HCT116 (cell line): ENCODE measurements around the gene RNU7-1. TPM values are rescaled to one million over a fixed set of nuclear protein-coding genes. Genes with fewer than 3 reads are reported as not detected.

Source experiments
- ATAC-seq: fragments of 200-7000 bp; cut with Tn5 transposase; 2 replicates; pipeline ENCODE4 v1.9.1; 2020; ENCODE audit warnings: mild to moderate bottlenecking, moderate library complexity
- BruUV-seq: library from RNA; stranded (reverse); fragments of 400-500 nt; replicated peaks from 2 replicates; lab custom pipeline; 2021; lab: Mats Ljungman, UMichigan
- CTCF ChIA-PET: fragments of 300-600 bp; sonication (Branson Sonifier 250); formaldehyde crosslinking; loops from one replicate; lab custom pipeline; 2021; ENCODE audit warnings: antibody characterized with exemption; lab: Charles Lee
- POLR2A ChIA-PET: fragments of 300-600, 350-600 bp; sonication (Branson Sonifier 250); formaldehyde crosslinking; loops from one replicate; lab custom pipeline; 2021; ENCODE audit warnings: antibody characterized with exemption; lab: Charles Lee
- RAD21 ChIA-PET, 2 experiments: fragments of 300-600 bp; sonication (Branson Sonifier 250); formaldehyde crosslinking; loops; one replicate each; lab custom pipeline; 2023; ENCODE audit warnings: low total read pairs in 2 of 2; ENCODE audit not compliant: uncharacterized antibody in 2 of 2, unreplicated experiment in 2 of 2, low non-redundant PET in 1 of 2; lab: Charles Lee
- DNase-seq: peaks from one replicate; pipeline ENCODE4 v3.0.0-alpha.2; 2010; ENCODE audit warnings: low read depth, low spot score
- H2AFZ ChIP-seq: fragments of 200-600 bp; shearing (Covaris generic), sonication (generic); 2 replicates; pipeline ENCODE4 v1.6.1; 2017; ENCODE audit warnings: low read depth, mixed run types, mixed read lengths, antibody characterized with exemption, low read length; ENCODE audit not compliant: poor library complexity, severe bottlenecking
- H3K27ac ChIP-seq: 2 replicates; pipeline ENCODE4 v1.5.1; 2012; ENCODE audit warnings: low read depth, low read length
- H3K27me3 ChIP-seq: fragments of 200-600 bp; sonication (generic); 2 replicates; pipeline ENCODE4 v1.6.1; 2016; ENCODE audit warnings: mixed run types, low read length, mixed read lengths; ENCODE audit not compliant: insufficient read depth
- H3K36me3 ChIP-seq, 2 experiments: fragments of 200-500 bp in 1 of 2; fragments of 200-600 bp in 1 of 2; sonication (Bioruptor generic) in 1 of 2; sonication (generic) in 1 of 2; 2 replicates each; pipeline versions ENCODE4 v1.5.1 to v1.6.1; 2014 to 2016; ENCODE audit warnings: low read length in 2 of 2, inconsistent platforms in 1 of 2, mixed read lengths in 1 of 2, mixed run types in 1 of 2; ENCODE audit not compliant: insufficient read depth in 2 of 2, control insufficient read depth in 1 of 2
- H3K4me1 ChIP-seq, 2 experiments: fragments of 200-600 bp in 1 of 2; sonication (generic) in 1 of 2; 2 replicates each; pipeline versions ENCODE4 v1.5.1 to v1.6.1; 2012 to 2017; ENCODE audit warnings: low read length in 2 of 2, inconsistent platforms in 1 of 2, mild to moderate bottlenecking in 1 of 2, mixed read lengths in 1 of 2, mixed run types in 1 of 2, moderate library complexity in 1 of 2; ENCODE audit not compliant: insufficient read depth in 2 of 2, control insufficient read depth in 1 of 2
- H3K4me2 ChIP-seq: fragments of 200-600 bp; sonication (generic); 2 replicates; pipeline ENCODE4 v1.6.1; 2017; ENCODE audit warnings: mixed run types, low read length, mixed read lengths
- H3K4me3 ChIP-seq, 2 experiments: fragments of 200-600 bp in 1 of 2; sonication (generic) in 1 of 2; replicated peaks in 1 of 2; 2 replicates each; pipeline ENCODE4 v1.5.1; 2011 to 2016; ENCODE audit warnings: low read length in 2 of 2, control low read depth in 1 of 2, low read depth in 1 of 2, mild to moderate bottlenecking in 1 of 2, mixed read lengths in 1 of 2, mixed run types in 1 of 2
- H3K79me2 ChIP-seq: fragments of 200-600 bp; sonication (generic); 2 replicates; pipeline ENCODE4 v1.6.1; 2017; ENCODE audit warnings: mild to moderate bottlenecking, mixed run types, low read length, moderate library complexity, mixed read lengths; ENCODE audit not compliant: insufficient read depth
- H3K9ac ChIP-seq: fragments of 200-600 bp; sonication (generic); 2 replicates; pipeline ENCODE4 v1.6.1; 2016; ENCODE audit warnings: low read length, mixed read lengths
- H3K9me2 ChIP-seq: fragments of 200-600 bp; sonication (generic), shearing (Covaris generic); 2 replicates; pipeline ENCODE4 v1.6.1; 2017; ENCODE audit warnings: mixed run types, mild to moderate bottlenecking, moderate library complexity; ENCODE audit not compliant: insufficient read depth
- H3K9me3 ChIP-seq, 2 experiments: fragments of 200-500 bp in 1 of 2; fragments of 200-600 bp in 1 of 2; sonication (Bioruptor generic) in 1 of 2; sonication (generic) in 1 of 2; 2 replicates each; pipeline ENCODE4 v1.6.1; 2014 to 2017; ENCODE audit warnings: low read length in 2 of 2, mixed read lengths in 2 of 2, inconsistent platforms in 1 of 2, low read depth in 1 of 2, mild to moderate bottlenecking in 1 of 2, mixed run types in 1 of 2, moderate library complexity in 1 of 2; ENCODE audit not compliant: control insufficient read depth in 1 of 2, insufficient read depth in 1 of 2
- H4K20me1 ChIP-seq: fragments of 200-600 bp; sonication (generic), shearing (Covaris generic); 2 replicates; pipeline ENCODE4 v1.6.1; 2017; ENCODE audit warnings: mixed run types, mild to moderate bottlenecking, moderate library complexity; ENCODE audit not compliant: insufficient read depth
- CEBPB ChIP-seq: IDR thresholded peaks from 2 replicates; pipeline ENCODE4 v1.6.1; 2012; ENCODE audit warnings: low read depth
- EGR1 ChIP-seq: IDR thresholded peaks from 2 replicates; pipeline ENCODE4 v1.6.1; 2012; ENCODE audit warnings: low read depth
- EZH2 ChIP-seq: fragments of 200-600 bp; sonication (generic); IDR thresholded peaks from 2 replicates; pipeline ENCODE4 v1.6.1; 2017; ENCODE audit warnings: antibody characterized with exemption, mixed run types
- JUND ChIP-seq: IDR thresholded peaks from 2 replicates; pipeline ENCODE4 v1.6.1; 2012
- POLR2AphosphoS5 ChIP-seq: IDR thresholded peaks from 2 replicates; pipeline ENCODE4 v1.6.1; 2011; ENCODE audit warnings: mild to moderate bottlenecking, low read depth, low read length, moderate library complexity
- RAD21 ChIP-seq: IDR thresholded peaks from 2 replicates; pipeline ENCODE4 v1.6.1; 2012; ENCODE audit warnings: low read depth, mild to moderate bottlenecking
- SIN3A ChIP-seq: IDR thresholded peaks from 2 replicates; pipeline ENCODE4 v1.6.1; 2012; ENCODE audit warnings: low read depth
- SP1 ChIP-seq: IDR thresholded peaks from 2 replicates; pipeline ENCODE4 v1.6.1; 2012; ENCODE audit warnings: low read depth
- SRF ChIP-seq: IDR thresholded peaks from 2 replicates; pipeline ENCODE4 v1.6.1; 2012; ENCODE audit warnings: low read depth
- TCF7L2 ChIP-seq: IDR thresholded peaks from 2 replicates; pipeline ENCODE4 v1.7.0; 2011; ENCODE audit warnings: borderline replicate concordance, inconsistent platforms; ENCODE audit not compliant: insufficient read depth, insufficient read length; ENCODE audit errors: extremely low read depth
- YY1 ChIP-seq: IDR thresholded peaks from 2 replicates; pipeline ENCODE4 v1.6.1; 2011; ENCODE audit warnings: low read length, low read depth, moderate library complexity, mild to moderate bottlenecking; ENCODE audit not compliant: insufficient replicate concordance; ENCODE audit errors: extremely low read depth
- ZFX ChIP-seq: fragments of 450-650 bp; IDR thresholded peaks from 2 replicates; pipeline ENCODE4 v1.6.1; 2017
- ZNF274 ChIP-seq: fragments of 200-500 bp; sonication (Bioruptor generic); IDR thresholded peaks from 2 replicates; pipeline ENCODE4 v1.6.1; 2014; ENCODE audit warnings: mild to moderate bottlenecking, low read depth, low read length, inconsistent platforms
- intact Hi-C: fragments of 100-400 bp; cut with micrococcal nuclease; formaldehyde crosslinking; loops from 2 replicates; pipeline ENCODE4 v1.10.0; 2022
- total RNA-seq: library from RNA; stranded (reverse); gene quantifications from one replicate; pipeline ENCODE4 v1.2.1, GENCODE V29; 2021; ENCODE audit not compliant: unreplicated experiment
- TF ChIP-seq, protein P1 (sequence below): IDR thresholded peaks from 2 replicates; pipeline ENCODE4 v1.6.1; 2012
- TF ChIP-seq, protein P2 (sequence below): IDR thresholded peaks from 2 replicates; pipeline ENCODE4 v1.6.1; 2012
- TF ChIP-seq, protein P3 (sequence below): IDR thresholded peaks from 2 replicates; pipeline ENCODE4 v1.6.1; 2011; ENCODE audit warnings: mild to moderate bottlenecking, low read length, moderate library complexity; ENCODE audit not compliant: insufficient replicate concordance; ENCODE audit errors: extremely low read depth
- TF ChIP-seq, protein P4 (sequence below), 3 experiments: fragments of 200-600 bp in 1 of 3; sonication (generic) in 1 of 3; IDR thresholded peaks in 2 of 3; conservative IDR thresholded peaks in 1 of 3; 2 replicates each; pipeline ENCODE4 v1.5.1; 2012 to 2017; ENCODE audit warnings: low read depth in 2 of 3, low read length in 2 of 3, antibody characterized with exemption in 1 of 3, borderline replicate concordance in 1 of 3, control low read depth in 1 of 3, mild to moderate bottlenecking in 1 of 3, mixed read lengths in 1 of 3, mixed run types in 1 of 3, moderate library complexity in 1 of 3; ENCODE audit not compliant: insufficient read depth in 1 of 3
- TF ChIP-seq, protein P5 (sequence below): IDR thresholded peaks from 2 replicates; pipeline ENCODE4 v1.6.1; 2012; ENCODE audit warnings: low read depth

RNU7-1 gene
- total RNA-seq, 1 experiment from 2014 or later = not detected

DNA sequence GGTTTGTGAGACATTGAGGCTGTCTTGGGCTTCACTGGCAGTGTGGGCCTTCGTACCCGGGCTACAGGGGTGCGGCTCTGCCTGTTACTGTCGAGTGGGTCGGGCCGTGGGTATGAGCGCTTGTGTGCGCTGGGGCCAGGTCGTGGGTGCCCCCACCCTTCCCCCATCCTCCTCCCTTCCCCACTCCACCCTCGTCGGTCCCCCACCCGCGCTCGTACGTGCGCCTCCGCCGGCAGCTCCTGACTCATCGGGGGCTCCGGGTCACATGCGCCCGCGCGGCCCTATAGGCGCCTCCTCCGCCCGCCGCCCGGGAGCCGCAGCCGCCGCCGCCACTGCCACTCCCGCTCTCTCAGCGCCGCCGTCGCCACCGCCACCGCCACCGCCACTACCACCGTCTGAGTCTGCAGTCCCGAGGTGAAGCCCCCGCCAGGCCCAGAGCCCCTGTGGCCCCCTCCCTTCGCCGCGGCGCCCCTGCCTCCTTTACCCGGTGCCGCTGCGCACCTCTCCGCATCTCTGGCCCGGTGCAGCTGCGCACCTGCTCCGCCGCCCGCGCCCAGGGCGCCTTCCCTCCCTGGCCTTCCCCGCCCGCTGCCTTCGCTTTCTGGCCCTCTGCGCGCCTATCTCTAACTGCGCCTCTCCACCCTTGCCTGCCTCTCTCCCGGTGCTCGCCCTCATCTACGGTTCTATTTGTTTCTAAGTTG lies 29.2 kb upstream of the RNU7-1 start, which contains the start of gene ENO2:
TSS of gene ENO2 (plus strand) at position 335 of the 701 bp plus-strand sequence. CDS start 1,253 bp downstream, outside the sequence.
- CTCF ChIA-PET = interaction anchor here (1.0 to 1.4 kb wide), 3 partner anchors 11 to 45 kb away, joined by 3 to 4 read pairs (median 3); no protein-coding TSS in a partner anchor
- POLR2A ChIA-PET = interaction anchor here (0.6 to 1.3 kb wide), 2 partner anchors 20 to 29 kb away, joined by 3 to 7 read pairs; partner anchors contain the start of genes C12orf57 and RNU7-1
- TF ChIP-seq ZFX = peak; percentile 55; the same call in 1 of the 2 replicates
- TF ChIP-seq SP1 = no peak; the same call in 1 of the 2 replicates
- TF ChIP-seq, protein P1, sequence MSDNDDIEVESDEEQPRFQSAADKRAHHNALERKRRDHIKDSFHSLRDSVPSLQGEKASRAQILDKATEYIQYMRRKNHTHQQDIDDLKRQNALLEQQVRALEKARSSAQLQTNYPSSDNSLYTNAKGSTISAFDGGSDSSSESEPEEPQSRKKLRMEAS = peak; percentile 62
- TF ChIP-seq, protein P2, sequence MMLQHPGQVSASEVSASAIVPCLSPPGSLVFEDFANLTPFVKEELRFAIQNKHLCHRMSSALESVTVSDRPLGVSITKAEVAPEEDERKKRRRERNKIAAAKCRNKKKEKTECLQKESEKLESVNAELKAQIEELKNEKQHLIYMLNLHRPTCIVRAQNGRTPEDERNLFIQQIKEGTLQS = no peak
- TF ChIP-seq SIN3A = peak; percentile 62
- peak; percentile 50 for TF ChIP-seq POLR2AphosphoS5
- TF ChIP-seq, protein P3, sequence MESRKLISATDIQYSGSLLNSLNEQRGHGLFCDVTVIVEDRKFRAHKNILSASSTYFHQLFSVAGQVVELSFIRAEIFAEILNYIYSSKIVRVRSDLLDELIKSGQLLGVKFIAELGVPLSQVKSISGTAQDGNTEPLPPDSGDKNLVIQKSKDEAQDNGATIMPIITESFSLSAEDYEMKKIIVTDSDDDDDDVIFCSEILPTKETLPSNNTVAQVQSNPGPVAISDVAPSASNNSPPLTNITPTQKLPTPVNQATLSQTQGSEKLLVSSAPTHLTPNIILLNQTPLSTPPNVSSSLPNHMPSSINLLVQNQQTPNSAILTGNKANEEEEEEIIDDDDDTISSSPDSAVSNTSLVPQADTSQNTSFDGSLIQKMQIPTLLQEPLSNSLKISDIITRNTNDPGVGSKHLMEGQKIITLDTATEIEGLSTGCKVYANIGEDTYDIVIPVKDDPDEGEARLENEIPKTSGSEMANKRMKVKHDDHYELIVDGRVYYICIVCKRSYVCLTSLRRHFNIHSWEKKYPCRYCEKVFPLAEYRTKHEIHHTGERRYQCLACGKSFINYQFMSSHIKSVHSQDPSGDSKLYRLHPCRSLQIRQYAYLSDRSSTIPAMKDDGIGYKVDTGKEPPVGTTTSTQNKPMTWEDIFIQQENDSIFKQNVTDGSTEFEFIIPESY = no peak
- no peak for TF ChIP-seq RAD21
- no peak for TF ChIP-seq SRF
- TF ChIP-seq, protein P4, sequence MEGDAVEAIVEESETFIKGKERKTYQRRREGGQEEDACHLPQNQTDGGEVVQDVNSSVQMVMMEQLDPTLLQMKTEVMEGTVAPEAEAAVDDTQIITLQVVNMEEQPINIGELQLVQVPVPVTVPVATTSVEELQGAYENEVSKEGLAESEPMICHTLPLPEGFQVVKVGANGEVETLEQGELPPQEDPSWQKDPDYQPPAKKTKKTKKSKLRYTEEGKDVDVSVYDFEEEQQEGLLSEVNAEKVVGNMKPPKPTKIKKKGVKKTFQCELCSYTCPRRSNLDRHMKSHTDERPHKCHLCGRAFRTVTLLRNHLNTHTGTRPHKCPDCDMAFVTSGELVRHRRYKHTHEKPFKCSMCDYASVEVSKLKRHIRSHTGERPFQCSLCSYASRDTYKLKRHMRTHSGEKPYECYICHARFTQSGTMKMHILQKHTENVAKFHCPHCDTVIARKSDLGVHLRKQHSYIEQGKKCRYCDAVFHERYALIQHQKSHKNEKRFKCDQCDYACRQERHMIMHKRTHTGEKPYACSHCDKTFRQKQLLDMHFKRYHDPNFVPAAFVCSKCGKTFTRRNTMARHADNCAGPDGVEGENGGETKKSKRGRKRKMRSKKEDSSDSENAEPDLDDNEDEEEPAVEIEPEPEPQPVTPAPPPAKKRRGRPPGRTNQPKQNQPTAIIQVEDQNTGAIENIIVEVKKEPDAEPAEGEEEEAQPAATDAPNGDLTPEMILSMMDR (IDR thresholded peaks at IDR 0.05 in 2 of 3, conservative IDR thresholded peaks at IDR 0.05 in 1 of 3; ENCODE audit: borderline replicate concordance in 1 of 3, insufficient read depth in 1 of 3, low read depth in 2 of 3, low read length in 2 of 3) = no peak
- TF ChIP-seq EGR1 = no peak; the same call in 1 of the 2 replicates
- no peak for TF ChIP-seq YY1
- TF ChIP-seq, protein P5, sequence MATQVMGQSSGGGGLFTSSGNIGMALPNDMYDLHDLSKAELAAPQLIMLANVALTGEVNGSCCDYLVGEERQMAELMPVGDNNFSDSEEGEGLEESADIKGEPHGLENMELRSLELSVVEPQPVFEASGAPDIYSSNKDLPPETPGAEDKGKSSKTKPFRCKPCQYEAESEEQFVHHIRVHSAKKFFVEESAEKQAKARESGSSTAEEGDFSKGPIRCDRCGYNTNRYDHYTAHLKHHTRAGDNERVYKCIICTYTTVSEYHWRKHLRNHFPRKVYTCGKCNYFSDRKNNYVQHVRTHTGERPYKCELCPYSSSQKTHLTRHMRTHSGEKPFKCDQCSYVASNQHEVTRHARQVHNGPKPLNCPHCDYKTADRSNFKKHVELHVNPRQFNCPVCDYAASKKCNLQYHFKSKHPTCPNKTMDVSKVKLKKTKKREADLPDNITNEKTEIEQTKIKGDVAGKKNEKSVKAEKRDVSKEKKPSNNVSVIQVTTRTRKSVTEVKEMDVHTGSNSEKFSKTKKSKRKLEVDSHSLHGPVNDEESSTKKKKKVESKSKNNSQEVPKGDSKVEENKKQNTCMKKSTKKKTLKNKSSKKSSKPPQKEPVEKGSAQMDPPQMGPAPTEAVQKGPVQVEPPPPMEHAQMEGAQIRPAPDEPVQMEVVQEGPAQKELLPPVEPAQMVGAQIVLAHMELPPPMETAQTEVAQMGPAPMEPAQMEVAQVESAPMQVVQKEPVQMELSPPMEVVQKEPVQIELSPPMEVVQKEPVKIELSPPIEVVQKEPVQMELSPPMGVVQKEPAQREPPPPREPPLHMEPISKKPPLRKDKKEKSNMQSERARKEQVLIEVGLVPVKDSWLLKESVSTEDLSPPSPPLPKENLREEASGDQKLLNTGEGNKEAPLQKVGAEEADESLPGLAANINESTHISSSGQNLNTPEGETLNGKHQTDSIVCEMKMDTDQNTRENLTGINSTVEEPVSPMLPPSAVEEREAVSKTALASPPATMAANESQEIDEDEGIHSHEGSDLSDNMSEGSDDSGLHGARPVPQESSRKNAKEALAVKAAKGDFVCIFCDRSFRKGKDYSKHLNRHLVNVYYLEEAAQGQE = no peak
- no peak for TF ChIP-seq ZNF274
- TF ChIP-seq TCF7L2 = no peak
- no peak for TF ChIP-seq CEBPB
- peak; percentile 35; the same call in 1 of the 2 replicates for TF ChIP-seq JUND
- TF ChIP-seq EZH2 = no peak

More for the DNA sequence above, 29.2 kb upstream of the RNU7-1 start, which contains the start of gene ENO2:
- Histone ChIP-seq H3K9me2 (no peaks in the 10 kb centered on the region), H4K20me1 (no peaks in the 10 kb centered on the region), H3K27me3 (no peaks in the 10 kb centered on the region), H3K4me1 (peaks cover 15 to 27% of the 10 kb centered on the region in 2 experiments), H3K4me3 (peak within 1 kb of the TSS; percentile 79 to 81), H3K27ac (peak within 1 kb of the TSS; percentile 53), H2AFZ (peak within 1 kb of the TSS; percentile 54), H3K9me3 (no peaks in the 10 kb centered on the region), H3K4me2 (peak within 1 kb of the TSS; percentile 92), H3K9ac (peak within 1 kb of the TSS; percentile 68), H3K36me3 (peaks cover 8 to 11% of the 10 kb centered on the region in 2 experiments), H3K79me2 (peaks cover 13% of the 10 kb centered on the region; the same call in 1 of the 2 replicates)
- no TSS peak for BruUV-seq
- DNase-seq (no peak), ATAC-seq (peak; percentile 91)
- intact Hi-C loops = no loop called here
- RAD21 ChIA-PET = no interaction called here
